Measurements from ENCODE around the gene LONP2.
"Not testable (repeated sequence)": the region's sequence is repeated elsewhere in the genome, so short reads cannot be mapped to it uniquely, and the experiment has no call there.

LONP2 gene

GRCh38 chr16:48366165-48367093 lies 122.3 kb downstream of the LONP2 start:
- DNase-seq (ENCODE audit: low spot score): no peak

- DNase-seq (ENCODE audit: low spot score): no peak
Measured at GRCh38 chr16:48367441-48368049, 123.4 kb downstream of the LONP2 start.

DNA sequence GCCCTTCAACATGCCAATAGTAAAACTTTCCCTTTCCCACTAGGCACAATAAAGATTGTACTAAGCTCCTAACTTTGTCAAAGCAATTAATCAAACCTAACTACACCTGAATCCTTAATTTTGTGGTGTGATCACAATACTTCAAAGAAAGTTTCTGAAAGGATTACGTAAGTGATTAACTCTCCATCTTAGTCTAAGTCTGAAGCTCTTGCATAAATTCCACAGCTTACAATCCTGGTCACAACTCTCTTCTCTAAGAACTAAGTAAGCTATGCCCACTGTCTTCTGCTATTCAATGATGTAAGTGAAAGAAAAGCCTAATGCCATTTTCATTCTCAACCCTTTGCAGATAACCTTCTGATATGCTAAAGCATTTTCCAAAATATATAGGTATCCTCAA lies 125.7 kb downstream of the LONP2 start:
- DNase-seq (ENCODE audit: low spot score): no peak

GRCh38 chr16:48370229-48370628 lies 126.1 kb downstream of the LONP2 start:
- no peak for DNase-seq (ENCODE audit: low spot score)

GRCh38 chr16:48370668-48371392 lies 126.7 kb downstream of the LONP2 start:
- not testable (repeated sequence) for DNase-seq (ENCODE audit: low spot score)

- DNase-seq (ENCODE audit: low spot score): no peak
Measured at GRCh38 chr16:48371393-48371780, 127.3 kb downstream of the LONP2 start.

- no peak for DNase-seq (ENCODE audit: low spot score)
Measured at GRCh38 chr16:48372744-48373143, 128.6 kb downstream of the LONP2 start.

DNA sequence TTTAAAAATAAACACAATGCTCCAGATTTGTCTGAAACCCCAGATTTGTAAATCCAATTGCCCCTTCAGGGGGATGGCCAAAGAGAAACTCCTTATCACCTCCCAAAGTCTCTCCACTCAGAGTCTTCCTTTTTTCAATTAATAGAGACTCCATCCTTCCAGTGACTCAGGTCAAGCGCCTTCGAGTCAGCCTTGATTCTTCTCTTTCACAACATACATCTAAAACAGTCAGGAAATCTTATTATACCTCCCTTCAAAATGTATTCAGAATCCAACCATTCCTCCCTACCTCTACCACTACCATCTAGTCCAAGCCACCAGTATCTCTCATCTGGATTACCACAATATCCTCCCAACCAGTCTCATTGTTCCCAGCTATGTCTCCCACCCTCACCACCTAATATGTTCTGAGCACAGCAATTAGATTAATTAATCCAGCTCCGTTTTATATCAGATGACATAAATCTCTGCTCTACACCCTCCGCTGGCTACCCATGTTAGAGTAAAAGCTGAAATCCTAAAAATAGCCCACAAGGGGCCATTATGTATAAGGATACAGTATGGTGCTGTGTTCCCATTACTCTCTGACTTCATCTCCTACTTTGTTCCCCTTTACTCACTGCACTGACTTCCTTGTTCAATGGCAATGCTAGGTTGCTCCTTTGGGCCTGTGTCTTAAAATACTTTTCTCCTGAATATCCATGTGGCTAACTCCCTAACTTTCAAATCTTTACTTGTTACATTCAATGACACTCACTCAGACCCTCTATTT lies 129.3 kb downstream of the LONP2 start:
- DNase-seq (ENCODE audit: low spot score): no peak

- DNase-seq (ENCODE audit: low spot score): no peak
Measured at GRCh38 chr16:48374255-48374654, 130.2 kb downstream of the LONP2 start.

GRCh38 chr16:48377301-48377700 lies 133.2 kb downstream of the LONP2 start:
- not testable (repeated sequence) for DNase-seq (ENCODE audit: low spot score)

DNA sequence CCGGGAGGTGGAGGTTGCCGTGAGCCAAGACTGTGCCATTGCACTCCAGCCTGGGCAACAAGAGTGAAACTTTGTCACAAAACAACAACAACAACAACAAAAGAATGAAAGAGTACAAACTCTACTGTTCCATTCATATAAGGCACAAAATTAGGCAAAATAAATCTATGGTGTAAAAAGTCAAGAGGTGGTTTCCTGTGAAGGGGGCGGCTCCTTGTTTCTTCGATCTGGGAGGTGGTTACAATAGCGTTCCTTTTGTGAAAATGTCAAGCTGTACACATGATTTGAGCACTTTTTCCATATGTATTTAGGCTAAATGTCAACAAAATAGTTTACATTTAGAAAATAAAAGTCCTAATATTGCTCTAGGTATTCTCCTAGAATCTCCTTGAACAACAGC lies 134.2 kb downstream of the LONP2 start:
- DNase-seq (ENCODE audit: low spot score): no peak

- no peak for DNase-seq (ENCODE audit: low spot score)
Measured at GRCh38 chr16:48378836-48379235, 134.7 kb downstream of the LONP2 start.

GRCh38 chr16:48381201-48381600 lies 137.1 kb downstream of the LONP2 start:
- no peak for DNase-seq (ENCODE audit: low spot score)

DNA sequence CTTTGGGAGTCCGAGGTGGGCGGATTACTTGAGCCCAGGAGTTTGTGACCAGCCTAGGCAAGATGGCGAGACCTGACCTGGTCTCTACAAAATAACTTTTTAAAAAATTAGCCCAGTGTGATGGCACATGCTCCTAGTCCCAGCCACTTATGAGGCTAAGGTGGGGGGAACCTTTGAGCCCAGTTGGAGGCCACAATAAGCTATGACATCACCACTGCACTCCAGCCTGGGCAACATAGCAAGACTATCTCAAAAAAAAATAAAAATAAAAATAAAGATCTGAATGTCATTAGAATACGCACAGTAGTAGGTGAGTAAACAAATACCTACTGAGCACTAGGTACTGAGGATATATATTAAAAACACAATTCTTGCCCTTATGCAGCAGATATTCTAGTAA lies 138.0 kb downstream of the LONP2 start:
- no peak for DNase-seq (ENCODE audit: low spot score)

DNA sequence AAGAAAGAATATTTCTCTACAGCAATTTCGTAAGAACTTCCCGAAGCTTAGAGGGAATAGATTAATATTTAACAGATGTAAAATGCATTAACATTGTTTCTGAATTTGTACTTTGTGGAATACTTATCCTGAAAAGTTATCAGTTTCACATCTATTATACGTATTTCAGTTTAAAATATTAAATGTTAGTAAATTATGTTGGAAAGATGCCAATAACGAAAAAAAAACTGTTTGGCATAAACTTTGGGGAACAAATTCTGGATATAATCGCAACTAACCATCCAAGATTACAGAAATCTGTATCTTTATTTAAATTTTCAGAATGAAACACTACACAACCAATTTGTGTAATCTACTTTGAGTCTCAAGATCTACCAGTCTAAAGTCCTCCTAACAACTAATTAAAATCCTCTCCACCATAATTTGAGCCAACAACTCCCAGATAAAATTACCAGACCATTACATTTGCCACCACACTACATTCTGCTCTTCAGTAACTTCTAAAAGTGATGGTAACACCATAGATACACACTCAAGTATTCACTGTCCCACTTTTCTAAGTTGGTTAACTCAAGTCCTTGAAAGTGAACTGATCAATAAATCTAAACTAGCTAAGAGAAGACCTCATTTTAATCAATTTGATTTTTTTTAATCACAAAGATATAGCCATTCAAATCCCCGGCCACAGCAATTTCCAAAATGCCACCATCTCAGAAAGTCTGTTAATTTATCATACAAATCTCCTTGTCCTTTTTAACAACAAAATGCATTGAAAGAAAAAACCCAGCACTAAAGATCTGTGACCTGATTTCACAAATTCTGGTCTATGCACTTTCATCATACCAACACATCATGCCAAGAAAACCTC lies 139.1 kb downstream of the LONP2 start:
- DNase-seq (ENCODE audit: low spot score): no peak

DNA sequence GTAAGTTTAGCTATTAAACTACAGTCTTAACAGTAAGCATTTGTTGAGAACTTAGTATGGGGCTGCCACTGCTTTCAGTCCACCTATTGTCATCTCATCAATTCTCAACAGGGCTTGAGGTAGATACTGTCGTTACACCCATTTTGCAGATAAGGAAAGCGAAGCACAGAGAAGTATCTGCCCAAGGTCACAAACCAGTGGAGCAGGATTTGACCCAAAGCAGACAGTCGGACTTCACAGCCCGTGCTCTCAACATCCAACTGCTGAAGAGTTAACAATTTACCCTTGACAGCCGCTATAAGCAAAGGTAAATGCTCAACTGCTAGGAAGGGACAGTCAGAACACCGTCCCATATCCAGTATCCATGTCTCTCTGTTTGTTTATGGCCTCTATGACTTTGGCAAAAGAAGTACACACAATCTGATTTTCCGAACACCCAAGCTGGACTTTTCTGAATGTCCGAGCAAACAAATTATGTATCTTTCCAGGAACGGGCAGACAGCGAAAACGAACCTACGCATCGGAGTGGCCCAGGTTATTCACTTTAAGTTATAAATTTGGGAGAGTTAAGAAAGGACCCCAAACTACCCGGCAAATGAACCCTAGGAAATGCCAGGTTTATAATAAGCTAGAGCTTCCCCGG lies 139.9 kb downstream of the LONP2 start:
- peak; percentile 45 for DNase-seq (ENCODE audit: low spot score)

- DNase-seq (ENCODE audit: low spot score): peak; percentile 55
Measured at GRCh38 chr16:48384520-48385252, 140.6 kb downstream of the LONP2 start.

- DNase-seq (ENCODE audit: low spot score): peak; percentile 82
Measured at GRCh38 chr16:48385253-48386150, 141.4 kb downstream of the LONP2 start, which contains the start of gene SIAH1. TSS of gene SIAH1 (minus strand) at chr16:48385413. CDS start at chr16:48362428, 22,985 bp downstream.
